GM21723 (cell line): ENCODE results near the gene OR5H14.
"Not testable (repeated sequence)": the region's sequence is repeated elsewhere in the genome, so short reads cannot be mapped to it uniquely, and the experiment has no call there.

ENCODE experiments used
- ATAC-seq: cut with Tn5 transposase; IDR thresholded peaks from one replicate; pipeline ENCODE4 v1.9.1; 2021; ENCODE audit warnings: mild to moderate bottlenecking, moderate library complexity; ENCODE audit not compliant: unreplicated experiment

The OR5H14 gene

DNA sequence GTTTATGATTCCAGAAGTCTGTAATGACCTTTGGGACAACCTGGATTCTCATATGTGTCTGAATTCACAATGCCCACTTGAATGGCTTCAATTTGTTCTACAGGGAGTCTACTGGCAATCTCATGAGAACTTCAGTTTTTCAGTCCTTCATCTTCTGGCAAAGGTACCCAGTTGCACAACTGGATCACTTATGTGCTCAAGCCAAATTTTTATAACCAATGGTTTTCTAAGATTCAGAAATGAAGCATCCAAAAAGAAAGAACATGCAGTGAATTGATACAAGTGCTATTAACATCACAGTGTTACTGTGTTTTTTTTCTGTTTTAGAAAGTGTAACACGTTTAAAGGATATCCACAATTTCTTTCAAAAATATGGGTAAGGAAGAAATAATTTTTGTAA lies at the start of gene OR5H14:
OR5H14 (plus strand) TSS at position 301 of the 400 bp plus-strand sequence. CDS start 1,907 bp downstream, outside the sequence.
- no peak for ATAC-seq

DNA sequence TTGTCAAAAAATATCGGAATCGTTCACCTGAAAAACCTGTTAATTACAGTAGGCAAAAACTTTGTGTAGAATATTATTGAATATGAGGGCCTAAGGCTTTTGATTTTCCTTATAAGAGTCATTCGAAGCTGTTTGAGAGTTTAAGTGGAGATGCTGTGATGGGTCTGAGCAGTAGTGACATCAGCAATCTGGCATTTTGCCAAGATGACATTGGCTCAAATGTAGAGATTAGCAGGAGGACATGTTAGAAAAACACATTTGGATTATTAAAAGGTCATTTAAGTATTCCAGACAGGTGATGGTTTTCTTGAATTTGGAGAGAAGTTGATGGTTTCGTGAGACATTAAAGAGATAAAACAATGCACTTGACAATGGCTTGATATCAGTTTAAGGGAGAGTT lies 47.4 kb upstream of the OR5H14 start:
- ATAC-seq, result no peak

DNA sequence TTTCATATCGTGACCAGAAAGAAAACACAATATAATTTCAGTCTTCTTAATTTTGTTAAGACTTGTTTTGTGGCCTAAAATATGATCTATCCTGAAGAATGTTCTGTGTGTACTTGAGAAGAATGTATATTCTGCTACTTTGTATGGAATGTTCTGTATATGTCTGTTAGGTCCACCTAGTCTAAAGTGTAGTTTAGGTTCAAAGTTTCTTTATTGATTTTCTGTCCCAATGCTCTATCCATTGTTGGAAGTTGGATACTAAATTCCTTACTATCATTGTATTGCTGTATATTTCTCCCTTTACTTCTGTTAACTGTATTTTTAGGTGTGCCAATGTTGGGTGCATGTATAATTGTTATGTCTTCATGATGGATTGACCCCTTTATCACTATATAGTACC lies 39.1 kb upstream of the OR5H14 start:
- no peak for ATAC-seq

DNA sequence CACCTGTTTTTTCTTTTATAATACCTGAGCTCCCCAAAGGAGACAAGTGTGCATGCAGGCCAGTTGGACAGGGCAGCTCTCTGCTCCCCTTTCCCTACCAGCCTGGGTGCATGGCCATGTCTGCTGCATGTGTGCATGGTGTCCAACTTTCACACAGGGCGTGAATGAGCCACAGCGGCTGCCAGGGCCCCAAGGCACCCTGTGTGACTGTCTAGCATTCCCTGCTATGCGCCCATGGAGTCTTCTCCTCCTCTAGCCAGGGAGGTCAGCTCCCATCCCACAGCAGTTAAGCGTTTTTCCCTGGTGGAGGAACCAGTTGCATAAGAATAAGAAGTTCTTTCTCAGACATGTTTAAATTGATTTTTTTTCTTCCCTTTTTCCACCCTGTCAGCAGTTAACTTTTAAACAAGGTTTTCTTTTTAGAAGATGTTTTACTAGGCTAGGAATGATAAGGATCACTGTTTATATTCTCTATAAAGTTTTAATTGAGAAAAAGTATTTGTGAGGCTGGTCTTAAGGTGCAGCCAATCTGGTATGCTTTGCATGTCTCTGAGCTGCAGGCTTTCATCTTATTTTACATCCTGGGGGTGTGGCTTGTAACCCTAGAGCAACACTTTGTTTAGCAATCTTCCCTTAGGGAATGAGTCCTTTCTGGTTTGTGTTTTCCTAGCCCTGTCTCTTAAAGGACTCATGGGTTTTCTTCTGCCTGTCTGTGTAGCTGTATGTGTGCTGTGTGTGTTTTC lies 37.3 kb upstream of the OR5H14 start:
- ATAC-seq, result no peak

DNA sequence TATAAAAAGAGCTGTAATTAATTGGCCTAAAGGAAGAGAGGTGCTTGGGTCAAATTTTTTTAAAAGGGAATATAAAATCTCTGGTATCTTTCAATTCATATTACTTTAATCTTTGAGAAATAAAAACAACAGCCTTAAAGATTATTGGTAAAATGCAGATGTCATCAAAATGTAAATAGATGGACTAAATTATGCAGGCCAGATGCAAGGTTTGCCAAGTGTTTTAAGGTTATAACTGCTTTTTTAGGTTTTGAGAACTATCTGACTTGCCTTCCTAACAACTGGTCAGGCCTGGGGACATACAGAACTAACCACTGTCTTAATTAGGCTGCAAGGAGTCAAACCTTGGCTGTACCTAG lies 36.8 kb upstream of the OR5H14 start:
- ATAC-seq, result no peak

DNA sequence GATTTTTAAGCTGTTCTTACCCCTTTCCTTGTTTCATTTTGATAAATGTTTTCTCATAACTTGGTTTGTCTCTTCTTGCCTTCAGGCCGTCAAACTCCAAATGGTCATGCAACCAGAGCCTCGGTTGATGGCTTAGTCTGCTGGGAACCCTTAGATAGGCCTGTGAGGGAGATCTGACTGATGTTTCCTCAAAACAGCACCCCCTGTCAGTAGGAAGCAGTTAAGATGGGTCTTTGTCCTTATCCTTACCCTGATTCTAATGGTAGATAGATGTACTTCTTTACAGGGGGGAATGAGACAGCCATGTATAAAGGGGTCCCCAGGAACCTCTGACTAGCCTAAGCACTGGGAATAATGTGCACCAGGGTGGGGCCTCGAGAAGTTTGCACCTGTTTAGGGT lies 33.0 kb upstream of the OR5H14 start:
- ATAC-seq, result no peak

DNA sequence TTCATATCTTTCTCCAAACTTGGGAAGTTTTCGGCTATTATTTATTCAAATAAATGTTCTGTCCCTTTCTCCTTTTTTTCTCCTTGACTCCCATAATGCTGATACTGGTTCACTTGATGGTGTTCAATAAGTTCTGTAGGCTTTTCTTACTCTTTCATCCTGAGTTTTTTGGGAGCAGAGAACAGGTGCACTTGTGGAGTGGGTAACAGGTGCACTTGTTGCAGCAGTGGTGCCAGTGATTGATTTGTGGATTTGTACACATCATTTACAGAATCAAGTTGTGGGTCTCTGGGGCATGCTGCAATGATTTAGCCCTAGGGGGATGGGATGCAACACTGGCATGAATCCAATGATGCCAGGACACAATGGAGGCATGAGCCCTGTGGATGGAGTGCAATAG lies 31.6 kb upstream of the OR5H14 start:
- ATAC-seq, result no peak

DNA sequence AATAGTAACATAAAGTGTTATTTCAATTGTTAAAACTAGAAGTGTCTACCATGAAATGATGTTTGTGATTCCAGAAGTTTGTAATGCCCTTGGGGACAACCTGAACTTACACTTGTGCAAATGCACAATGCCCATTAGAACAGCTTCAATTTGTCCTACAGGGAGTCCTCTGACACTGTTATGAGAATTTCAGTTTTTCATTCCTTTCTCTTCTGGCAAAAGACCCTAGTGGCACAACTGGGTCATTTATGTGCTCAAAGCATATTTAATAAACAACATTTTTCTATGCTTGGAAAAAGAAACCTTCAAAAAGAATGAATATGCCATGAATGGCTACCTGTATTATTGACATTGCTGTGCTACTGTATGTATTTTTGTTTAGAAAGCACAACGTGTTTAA lies 16.9 kb upstream of the OR5H14 start, which contains the start of gene OR5H1:
OR5H1 (plus strand) TSS at position 301 of the 400 bp plus-strand sequence. CDS start 1,977 bp downstream, outside the sequence.
- ATAC-seq, result no peak

DNA sequence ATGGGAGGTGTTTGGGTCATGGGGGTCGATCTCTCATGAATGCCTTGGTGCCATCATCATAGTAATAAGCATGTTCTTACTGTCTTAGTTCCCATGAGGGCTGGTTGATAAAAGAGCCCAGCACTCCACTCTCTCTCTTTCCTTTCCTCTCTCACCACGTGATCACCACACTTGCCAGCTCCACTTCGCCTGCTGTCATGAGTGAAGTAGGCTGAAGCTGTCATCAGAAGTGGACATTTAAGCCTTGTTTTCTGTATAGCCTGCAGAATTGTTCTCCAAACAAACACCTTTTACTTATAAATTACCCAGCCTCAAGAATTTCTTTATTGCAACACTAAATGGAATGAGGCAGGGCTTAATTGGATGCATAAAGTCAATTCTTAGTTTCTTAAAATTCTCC lies 10.6 kb upstream of the OR5H14 start:
- no peak for ATAC-seq

DNA sequence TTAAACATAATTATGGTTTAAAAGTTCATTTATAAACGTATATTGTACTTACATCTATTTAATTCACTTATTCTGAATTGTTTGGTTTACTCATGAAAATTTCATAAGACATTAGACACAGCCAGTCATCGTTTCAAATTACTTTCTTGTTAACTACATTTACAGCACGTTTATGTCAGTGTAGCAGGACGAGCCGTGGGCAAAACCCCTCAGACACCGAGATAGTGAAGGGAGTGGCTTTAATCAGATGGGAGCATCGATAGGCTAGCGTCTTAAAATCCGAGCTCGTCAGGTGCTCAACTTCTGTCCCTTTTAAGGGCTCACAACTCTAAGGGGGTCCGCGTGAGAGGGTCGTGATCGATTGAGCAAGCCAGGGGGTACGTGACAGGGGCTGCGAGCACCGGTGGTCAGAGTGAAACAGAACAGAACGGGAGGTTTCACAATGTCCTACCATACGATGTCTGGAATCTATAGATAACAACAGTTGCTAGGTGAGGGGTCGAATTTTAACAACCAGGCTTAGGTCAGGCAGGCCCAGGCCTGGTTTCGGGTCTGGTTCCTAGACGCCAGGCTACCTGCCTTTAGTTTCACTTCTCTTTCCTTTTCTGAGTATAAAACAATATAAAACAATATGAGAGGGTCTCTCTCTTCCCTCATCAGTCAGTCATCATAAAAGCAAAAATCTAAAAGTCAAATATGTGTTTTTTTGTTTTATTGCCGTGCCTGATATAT lies 9.3 kb upstream of the OR5H14 start:
- ATAC-seq, result not testable (repeated sequence)

DNA sequence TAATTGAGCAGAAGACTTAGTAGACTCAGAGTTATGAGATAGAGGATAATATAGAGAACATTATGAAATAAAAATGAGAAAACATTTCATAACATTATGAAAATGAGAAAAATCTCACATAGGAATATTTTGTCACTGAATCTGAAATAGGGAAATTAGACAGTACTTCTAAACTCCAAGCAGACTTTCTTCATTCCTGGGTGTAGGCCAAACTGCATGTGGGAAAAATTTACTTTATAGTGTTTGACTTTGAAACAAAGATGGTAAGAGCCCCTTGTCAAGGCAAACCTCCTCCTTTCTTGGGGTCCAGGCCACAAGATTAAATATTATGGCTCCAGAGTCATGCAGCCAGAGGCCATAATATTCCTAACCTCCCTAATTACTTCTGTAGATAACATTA lies 6.7 kb upstream of the OR5H14 start:
- no peak for ATAC-seq

DNA sequence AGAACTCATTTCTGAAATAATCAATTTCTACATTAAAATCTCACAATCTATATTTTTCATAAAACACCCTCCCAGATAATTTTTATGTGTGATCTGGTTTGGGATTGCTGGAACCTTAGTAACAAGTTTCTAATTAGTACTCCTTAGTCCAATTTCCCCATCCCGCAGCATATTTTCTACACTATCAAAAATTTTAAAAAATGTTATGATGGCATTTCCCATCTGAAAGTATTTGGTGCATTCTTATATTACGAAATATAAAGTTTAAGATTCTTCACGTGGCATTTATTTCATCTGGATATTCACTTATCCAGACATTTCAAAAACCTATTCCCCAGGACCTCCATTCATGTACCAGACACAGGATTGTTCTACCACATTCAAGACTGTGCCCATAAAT lies 1.5 kb downstream of the OR5H14 start:
- no peak for ATAC-seq

DNA sequence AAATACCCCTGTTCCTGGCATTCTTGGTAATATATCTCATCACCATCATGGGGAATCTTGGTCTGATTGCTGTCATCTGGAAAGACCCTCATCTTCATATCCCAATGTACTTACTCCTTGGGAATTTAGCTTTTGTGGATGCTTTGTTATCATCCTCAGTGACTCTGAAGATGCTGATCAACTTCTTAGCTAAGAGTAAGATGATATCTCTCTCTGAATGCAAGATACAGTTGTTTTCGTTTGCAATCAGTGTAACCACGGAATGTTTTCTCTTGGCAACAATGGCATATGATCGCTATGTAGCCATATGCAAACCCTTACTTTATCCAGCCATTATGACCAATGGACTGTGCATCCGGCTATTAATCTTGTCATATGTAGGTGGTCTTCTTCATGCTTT lies 2.2 kb downstream of the OR5H14 start:
- ATAC-seq, result not testable (repeated sequence)

DNA sequence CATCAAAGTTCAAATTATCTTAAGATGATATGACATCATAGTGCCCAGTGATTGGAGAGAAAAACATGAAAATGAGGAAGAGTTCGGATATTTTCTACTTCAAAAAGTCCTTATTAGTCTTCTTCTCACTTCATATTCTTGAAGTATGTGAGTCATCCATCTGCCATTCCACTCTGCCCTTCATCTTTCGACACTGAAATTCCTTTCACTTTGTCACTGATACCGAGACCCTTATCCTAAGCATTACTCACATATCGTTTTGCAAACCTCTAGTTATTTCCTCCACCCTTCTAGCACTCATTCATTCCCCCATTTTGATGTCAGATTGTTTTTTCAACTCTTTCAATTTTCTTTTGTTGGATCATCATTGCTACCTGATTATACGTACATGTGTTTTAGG lies 4.0 kb downstream of the OR5H14 start:
- no peak for ATAC-seq

DNA sequence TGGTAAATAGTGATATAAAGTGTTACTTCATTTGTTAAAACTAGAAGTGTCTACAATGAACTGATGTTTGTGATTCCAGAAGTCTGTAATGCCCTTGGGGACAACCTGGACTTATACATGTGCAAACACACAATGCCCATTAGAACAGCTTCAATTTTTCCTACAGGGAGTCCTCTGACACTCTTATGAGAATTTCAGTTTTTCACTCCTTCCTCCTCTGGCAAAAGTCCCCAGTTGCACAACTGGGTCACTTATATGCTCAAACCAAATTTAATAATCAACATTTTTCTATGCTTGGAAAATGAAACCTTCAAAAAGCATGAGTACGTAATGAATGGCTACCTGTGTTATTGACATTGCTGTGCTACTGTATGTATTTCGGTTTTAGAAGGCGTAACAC lies 19.1 kb downstream of the OR5H14 start, which contains the start of gene OR5H15:
OR5H15 (plus strand) TSS at position 301 of the 400 bp plus-strand sequence. CDS start 2,004 bp downstream, outside the sequence.
- no peak for ATAC-seq

DNA sequence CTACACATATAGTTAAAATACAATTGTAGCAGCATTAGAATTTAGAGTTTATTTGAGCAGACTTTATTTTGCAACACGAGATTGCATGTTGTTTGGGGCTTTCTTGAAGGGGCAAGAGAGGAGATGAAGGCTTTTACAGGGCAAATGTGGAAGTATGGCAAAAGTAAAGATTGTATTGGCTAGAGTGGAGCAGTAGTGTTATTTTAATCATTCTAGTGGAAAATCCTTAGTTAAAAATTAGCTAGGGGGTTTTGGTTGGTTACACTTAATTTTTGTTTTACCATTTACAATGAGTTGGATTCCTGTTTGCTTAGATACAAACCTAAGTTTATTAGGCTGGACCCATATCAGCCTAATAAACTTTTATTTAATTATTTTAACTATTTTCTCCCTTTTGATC lies 23.8 kb downstream of the OR5H14 start:
- ATAC-seq, result no peak

DNA sequence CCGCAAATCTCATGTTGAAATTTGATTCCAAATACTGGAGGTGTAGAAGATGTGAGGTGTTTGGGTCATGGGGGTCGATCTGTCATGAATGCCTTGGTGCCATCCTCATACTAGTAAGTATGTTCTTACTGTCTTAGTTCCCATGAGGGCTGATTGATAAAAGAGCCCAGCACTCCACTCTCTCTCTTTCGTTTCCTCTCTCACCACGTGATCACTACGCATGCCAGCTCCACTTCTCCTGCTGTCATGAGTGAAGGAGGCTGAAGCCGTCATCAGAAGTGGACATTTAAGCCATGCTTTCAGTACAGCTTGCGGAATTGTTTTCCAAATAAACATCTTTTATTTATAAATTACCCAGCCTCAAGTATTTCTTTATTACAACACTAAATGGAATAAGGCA lies 25.3 kb downstream of the OR5H14 start:
- ATAC-seq, result no peak

DNA sequence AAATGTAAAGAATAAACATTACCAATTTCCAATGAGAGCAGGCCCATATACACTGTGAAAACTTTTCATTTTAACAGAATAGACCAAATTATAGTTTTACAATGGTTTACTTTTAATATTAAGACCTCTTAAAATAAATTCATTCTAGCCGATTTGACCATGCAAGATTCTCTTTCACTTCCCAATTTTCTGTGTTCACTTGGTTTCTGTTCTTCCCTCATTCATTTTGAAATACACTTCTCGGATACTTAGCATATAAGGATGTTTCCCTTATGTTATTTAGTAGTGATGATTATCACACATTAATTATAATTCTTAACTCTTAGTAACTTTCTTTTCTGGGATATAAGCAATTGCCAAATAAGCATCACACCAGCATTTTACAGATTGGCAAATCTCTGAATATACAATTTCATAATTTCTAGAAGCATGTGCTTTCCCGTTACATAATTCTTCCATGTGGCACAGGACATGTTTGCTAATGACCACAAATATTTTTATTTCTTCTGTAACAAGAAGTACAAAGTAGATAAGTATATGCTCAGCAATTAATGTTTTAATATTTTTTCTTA lies 33.1 kb downstream of the OR5H14 start:
- no peak for ATAC-seq

DNA sequence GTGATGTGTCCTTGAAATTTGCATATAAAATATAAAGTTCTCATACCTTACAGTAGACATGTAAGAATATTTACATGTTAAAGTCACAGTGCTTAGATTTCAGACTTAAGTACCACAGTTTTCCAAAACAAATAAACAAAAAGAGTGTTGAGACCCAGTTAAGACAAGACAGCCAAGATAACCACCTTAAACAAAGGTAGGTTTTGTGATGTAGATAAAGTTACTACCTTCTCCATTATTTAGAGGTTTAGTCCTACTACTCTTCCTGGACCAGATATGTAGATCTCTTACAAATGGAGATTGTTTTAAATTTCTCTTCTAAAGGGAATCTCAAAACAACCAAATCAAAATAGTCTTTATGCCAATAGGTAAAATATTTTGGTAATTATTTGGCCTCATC lies 34.9 kb downstream of the OR5H14 start:
- ATAC-seq, result no peak

DNA sequence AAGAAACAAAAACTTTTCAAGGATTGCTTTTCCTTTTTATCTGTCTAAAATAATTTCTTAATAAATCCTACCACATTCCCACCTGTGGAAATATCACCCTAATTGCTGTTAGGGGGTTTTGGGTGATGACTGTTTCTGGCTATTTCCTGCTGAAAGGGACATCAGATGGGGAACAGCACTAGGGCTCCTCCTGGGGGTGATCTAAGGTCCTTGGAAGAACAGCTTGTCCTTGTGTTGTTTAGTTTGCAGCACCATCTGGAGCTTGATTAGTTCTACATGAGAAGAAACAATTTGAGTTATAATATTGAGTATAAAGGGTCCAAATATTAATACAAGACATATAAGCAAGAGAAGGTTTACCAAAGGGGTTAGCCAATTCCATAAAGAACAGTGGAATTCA lies 37.9 kb downstream of the OR5H14 start:
- no peak for ATAC-seq

DNA sequence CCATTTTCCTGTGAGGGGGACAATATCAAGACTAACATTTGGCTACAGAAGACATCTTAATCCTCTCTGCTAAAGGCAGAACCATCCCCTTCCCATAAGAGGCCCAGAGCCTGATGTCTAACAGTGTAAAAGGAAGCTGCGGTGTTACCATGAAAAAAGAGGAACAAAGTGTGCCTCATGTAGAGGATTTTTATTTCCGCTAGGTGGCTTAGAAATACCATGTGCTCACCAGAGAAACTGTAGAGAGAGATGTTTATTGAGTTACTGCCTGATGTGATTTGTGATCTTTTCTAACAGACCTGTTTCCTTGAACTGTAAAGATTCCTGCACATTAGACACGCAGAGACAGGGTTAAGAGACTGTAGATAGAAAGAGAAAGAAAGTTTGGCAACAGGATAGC lies 41.3 kb downstream of the OR5H14 start:
- ATAC-seq, result peak; percentile 94

DNA sequence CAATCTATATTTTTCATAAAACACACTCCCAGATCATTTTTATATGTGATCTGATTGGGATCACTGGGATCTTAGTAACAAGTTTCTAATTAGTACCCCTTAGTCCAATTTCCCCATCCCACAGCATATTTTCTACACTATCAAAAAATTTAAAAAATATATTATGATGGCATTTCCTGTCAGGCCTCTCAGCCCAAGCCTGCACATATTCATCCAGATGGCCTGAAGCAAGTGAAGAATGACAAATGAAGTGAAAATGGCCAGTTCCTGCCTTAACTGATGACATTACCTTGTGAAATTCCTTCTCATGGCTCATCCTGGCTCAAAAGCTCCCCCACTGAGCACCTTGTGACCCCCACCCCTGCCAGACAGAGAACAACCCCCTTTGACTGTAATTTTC lies 43.6 kb downstream of the OR5H14 start:
- not testable (repeated sequence) for ATAC-seq
